Activated CD4-positive, alpha-beta T cell treated with anti-CD3 and anti-CD28 coated beads, Interleukin-2, Interleukin-4, amounts not matched to agents 100 ng/mL and 50 ng/mL, durations not matched to agents 16 hours and 8 hours (primary cell): ENCODE data around the gene BBS7.

Source experiments
- DNase-seq: peaks from one replicate; pipeline ENCODE4 v3.0.0-alpha.2; 2020; ENCODE audit warnings: low spot score

The BBS7 gene

GRCh38 chr4:121827853-121828252 is 42.4 kb downstream of the BBS7 start:
- no peak for DNase-seq

- no peak for DNase-seq
These were observed 45.3 kb downstream of the BBS7 start for GRCh38 chr4:121824950-121825349.

GRCh38 chr4:121824171-121824527 is 46.1 kb downstream of the BBS7 start:
- no peak for DNase-seq

- DNase-seq: peak; percentile 98
These were observed 46.6 kb downstream of the BBS7 start, which contains the start of gene CCNA2 for GRCh38 chr4:121823505-121824170. Gene CCNA2, minus strand, starts transcription at chr4:121823883. Its CDS starts 255 bp downstream, at chr4:121823628.

- DNase-seq: peak; percentile 66
These were observed 47.3 kb downstream of the BBS7 start for GRCh38 chr4:121822796-121823504.

GRCh38 chr4:121822047-121822446 is 48.2 kb downstream of the BBS7 start:
- DNase-seq: no peak

GRCh38 chr4:121819216-121819965 is 50.9 kb downstream of the BBS7 start:
- no peak for DNase-seq

- DNase-seq: no peak
These were observed 52.1 kb downstream of the BBS7 start for GRCh38 chr4:121818215-121818614.

- DNase-seq: no peak
These were observed 52.6 kb downstream of the BBS7 start for GRCh38 chr4:121817701-121818100.

- DNase-seq: no peak
These were observed 53.3 kb downstream of the BBS7 start for GRCh38 chr4:121817006-121817405.

- no peak for DNase-seq
These were observed 55.5 kb downstream of the BBS7 start for GRCh38 chr4:121814756-121815155.

GRCh38 chr4:121811122-121811521 is 59.2 kb downstream of the BBS7 start:
- no peak for DNase-seq

- no peak for DNase-seq
These were observed 63.9 kb downstream of the BBS7 start for GRCh38 chr4:121806411-121806810.

- no peak for DNase-seq
These were observed 68.6 kb downstream of the BBS7 start for GRCh38 chr4:121801715-121802075.

GRCh38 chr4:121800961-121801714 is 69.1 kb downstream of the BBS7 start, which contains the start of gene EXOSC9:
Gene EXOSC9, plus strand, starts transcription at chr4:121801323. Its CDS starts 102 bp downstream, at chr4:121801425.
- DNase-seq: peak; percentile 95

GRCh38 chr4:121800638-121800960 is 69.7 kb downstream of the BBS7 start:
- no peak for DNase-seq

GRCh38 chr4:121799867-121800501 is 70.3 kb downstream of the BBS7 start:
- no peak for DNase-seq

- DNase-seq: no peak
These were observed 71.0 kb downstream of the BBS7 start for GRCh38 chr4:121799208-121799823.

- no peak for DNase-seq
These were observed 74.0 kb downstream of the BBS7 start for GRCh38 chr4:121796283-121796682.

GRCh38 chr4:121794505-121795188 is 75.6 kb downstream of the BBS7 start:
- no peak for DNase-seq

- no peak for DNase-seq
These were observed 77.3 kb downstream of the BBS7 start for GRCh38 chr4:121792966-121793365.
